Stimulated activated CD8-positive, alpha-beta memory T cell treated with anti-CD3 and anti-CD28 coated beads, Interleukin-12 subunit alpha, Interleukin-12 subunit beta, amount 100 ng/mL, for 4 hours (primary cell): Measurements from ENCODE around the gene ANO2.

Experiments
- DNase-seq: peaks from one replicate; pipeline ENCODE4 v3.0.0-alpha.2; 2020; ENCODE audit warnings: low read depth

ANO2 gene

DNA sequence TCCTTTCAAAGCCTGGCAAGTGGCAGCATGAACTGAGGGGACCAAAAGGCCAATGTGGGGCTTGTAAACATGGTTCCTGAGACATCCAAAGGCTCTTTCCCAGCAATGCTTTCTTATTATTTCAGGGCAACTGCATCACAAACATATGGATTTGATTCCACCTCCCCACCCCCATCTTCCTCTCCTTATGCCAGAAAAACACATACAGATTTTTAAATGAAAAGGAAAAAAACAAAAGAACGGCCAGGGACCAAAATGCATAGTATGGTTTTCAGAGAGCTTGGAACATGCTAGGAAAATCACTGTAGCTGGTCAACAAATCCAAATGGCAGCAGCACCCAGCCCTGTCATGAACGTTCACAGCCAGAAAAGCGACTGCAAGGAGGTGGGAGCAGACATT is 167.6 kb downstream of the ANO2 start:
- DNase-seq = no peak

DNA sequence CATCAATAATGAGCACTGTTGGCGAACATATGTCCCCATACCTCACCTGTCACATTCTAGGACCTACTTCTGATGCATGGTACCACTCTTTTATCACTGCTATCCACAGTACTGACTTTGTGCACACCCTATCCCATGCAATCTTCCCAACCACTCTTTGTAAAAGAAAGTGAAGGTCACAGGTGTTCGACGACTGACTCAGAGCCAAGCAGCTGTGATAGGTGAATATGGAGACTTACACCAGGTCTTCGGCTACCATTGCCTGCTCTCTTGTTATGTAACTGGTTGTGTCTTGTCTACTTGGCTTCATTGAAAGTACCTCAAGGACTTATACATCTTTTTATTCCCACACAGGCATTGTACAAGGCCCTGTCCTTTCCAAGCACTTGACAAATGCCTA is 169.0 kb downstream of the ANO2 start:
- no peak for DNase-seq

DNA sequence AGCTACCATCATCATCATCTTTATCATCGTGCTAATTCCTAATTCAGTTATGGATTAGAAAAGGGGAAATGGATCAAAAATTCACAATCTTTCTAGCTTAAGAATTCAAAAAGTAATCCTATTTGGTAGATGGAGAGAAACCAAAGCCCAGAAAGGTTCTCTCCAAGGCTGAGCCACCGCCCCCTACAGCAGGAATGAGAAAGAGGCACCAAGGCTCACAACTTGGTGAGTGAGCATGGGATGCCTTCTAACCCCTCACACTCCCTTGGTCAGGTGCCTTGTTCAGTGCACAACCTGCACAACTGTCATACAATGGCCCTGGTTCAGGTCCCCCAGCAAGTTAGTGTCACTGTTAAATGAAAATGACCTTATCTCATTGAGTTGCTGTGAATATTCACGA is 171.5 kb downstream of the ANO2 start:
- DNase-seq = no peak

DNA sequence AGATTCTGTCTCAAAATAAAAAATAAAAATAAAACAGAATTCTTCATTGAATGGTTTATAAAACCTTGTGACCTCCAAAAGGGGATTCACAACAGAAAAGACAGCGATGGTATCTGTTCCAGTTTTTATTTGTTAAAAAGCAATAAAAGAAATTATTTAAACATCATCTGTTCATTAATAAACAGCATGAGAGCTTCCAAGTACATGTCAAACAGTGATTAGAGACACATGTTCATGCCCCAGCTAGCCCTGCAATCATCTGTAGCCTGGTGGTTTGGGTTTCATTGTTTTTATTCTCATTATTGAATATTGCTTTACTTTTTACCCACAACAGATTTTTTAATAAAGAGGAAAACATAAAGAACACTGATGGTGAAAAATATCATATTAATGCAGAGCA is 173.3 kb downstream of the ANO2 start:
- no peak for DNase-seq

DNA sequence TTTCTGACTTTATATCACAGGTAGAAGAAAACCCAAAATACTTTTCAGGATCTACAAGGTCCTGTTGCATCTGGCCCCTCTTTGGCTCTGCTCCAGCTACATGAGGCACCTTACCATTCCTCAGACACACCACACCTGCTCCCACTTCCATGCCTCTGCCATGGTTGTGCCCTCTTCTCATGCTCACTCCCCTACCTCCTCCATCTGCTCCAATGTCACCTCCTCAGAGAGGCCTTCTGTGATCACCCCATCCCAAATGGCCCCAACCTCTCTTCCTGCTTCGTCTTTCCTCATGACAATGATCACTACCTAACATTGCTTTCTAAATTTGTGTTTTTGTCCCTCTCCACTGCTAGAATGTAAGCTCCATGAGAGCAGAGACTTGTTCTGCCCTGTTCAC is 174.3 kb downstream of the ANO2 start:
- no peak for DNase-seq

DNA sequence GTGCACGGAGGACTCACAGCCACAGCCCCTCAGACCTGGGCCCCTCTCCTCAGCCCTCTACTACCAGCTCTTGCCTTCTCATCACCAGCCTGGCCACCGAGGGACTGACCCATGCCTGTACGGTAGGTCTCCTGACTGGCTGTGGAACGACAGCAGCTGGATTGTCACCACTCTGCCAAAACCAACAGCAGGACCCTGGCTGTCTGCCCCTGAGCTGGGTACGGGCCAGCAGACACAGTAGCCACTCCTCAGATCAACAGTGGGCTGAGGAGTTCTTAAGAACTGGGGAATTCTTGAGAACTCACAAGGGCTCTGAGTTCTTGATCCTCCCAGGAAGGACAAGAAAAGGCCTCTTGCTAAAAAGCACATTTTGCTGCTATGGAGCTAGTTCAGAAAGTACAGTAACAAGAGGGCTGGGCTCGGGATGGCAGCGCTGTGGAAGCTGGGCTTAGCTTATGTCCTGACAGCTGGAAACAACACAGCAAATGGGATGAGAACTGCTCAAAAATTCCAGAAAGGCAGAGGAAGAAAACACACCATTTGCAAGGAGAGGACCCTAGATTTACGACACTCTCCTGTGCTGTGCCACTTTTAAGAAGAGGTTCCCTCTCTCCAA is 176.4 kb downstream of the ANO2 start:
- no peak for DNase-seq

DNA sequence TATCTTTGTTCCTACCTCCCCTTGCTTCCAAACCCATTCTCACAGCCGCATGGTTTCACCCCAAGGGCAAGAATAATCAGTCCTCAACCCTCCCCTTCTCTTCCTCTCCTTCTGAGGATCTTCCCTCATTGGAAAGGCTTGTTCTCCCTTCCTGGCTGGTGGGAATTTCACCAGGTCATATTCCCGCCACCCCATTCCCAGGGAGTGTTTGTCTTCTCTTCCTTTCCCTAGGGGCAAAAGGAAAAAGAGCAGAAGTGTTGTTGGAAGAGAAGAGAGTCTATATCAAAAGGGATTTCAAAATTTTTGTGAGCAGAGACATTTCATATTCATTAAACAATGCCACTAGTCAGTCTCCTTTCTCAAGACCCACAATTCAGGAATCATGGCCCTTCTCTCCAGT is 176.9 kb downstream of the ANO2 start:
- DNase-seq = no peak

DNA sequence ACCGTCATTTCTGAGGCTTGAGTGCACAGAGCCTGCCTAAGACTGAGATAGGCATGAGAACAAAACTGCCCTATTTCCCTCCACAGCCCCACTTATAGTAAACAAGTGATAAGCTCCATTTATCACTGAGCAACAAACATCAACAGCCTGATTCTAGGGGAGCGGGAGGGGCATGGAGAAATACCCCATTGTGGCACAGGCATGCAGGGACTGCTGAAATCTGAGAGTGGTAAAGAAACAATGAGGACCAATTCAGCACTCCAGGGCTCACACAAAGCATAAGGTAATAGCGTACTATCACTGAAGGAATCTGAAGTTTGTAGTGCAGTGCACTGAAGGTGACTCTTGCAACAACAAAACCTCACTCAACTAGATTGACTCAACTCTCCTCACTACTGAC is 186.7 kb downstream of the ANO2 start:
- no peak for DNase-seq

DNA sequence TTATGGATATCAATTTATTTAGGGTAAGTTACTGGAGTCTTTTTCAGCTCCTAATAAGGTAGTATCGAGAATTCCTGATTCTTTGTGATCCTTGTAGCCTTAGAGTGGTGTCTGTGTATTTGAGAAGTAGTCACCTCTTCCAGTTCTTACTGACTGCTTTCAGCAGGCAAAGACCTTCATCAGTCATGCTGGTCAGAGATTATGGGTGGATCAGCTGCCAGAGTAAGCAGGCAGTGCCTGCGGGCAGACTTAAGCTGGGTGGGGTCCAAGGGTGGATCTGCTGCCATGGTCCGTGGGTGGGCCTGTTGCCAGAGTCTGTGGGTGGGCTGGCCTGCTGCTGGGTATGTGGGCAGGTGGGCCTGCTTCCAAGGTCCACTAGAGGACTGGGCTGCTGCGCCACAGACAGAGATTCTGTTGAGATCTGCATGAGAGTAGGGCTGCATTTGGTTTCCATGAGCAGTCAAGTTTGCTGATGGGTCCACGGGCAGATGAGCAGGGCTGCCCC is 188.7 kb downstream of the ANO2 start:
- no peak for DNase-seq

DNA sequence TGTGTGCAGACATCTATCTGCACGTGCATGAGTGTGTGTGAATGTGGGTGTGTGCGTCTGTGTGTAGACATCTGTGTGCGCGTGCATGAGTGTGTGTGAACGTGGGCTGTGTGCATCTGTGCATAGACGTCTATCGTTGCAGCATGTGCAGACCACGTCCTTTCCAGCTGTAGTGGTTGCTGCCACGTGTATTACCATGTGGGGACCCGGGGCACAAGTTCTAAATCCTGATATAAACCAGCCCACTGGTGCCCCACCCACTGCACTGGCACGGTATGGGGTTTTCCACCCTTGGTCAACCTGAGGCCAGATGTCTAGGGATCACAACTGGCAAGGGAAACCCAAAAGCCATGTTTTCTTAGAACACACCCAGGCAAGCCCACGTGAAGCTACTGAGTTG is 197.0 kb downstream of the ANO2 start:
- DNase-seq = no peak

DNA sequence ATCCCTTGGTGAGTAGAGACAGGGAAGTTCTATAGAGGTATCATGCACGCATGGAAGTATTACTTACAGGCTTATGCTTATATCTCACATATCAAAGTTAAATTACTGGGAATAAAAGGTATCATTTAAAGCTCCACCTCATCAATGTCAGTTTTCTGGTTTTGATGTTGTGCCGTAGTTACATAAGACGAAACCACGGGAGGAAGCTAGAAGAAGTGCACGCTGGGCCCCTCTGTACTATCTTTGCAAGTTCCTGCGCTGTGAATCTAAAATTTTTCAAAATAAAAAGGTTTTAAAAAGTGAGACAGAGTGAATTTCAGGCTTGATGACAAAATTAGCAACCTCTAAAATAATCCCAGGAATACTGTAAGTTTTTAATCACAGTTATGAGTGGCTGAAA is 198.1 kb downstream of the ANO2 start:
- DNase-seq = no peak

DNA sequence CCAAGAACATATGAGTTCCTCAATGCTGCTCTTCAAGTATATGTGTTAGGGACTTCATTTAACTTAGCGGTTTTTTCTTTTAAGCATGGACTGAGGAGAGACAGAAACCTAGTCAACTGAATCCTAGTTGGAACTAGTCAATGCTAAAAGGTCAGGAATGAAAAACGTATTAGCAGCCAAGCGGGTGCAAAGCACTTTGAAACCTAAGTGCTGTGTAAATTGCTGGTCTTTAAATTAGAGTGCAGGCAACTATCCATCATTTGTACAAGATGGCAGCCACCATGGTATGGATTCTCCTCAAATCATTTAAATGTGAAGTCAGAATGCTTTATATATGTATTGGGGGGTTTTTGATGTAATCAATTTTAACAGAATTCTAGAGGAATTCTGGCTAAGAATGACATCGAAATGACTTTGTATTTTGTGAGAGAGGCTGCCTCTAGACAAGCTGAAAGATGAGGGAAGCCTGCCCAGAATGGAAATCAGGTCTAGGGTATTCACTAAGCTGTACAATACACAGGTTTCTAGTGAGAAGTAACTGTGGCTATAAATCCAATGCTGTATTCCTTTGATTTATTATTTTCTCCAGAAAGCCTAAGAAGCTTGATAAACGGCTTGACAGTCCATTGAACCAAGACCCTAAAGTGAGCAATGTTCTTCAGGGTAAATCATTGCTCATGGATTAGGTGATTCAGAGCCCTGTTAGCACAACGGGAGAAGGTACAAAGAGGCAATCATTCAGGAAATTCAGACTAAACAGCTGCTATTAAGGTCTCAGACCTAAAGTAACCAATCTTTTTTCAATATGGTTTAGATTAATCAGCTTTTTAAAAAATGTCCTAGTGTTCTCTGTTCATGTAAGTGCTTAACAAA is 198.8 kb downstream of the ANO2 start:
- DNase-seq = no peak

DNA sequence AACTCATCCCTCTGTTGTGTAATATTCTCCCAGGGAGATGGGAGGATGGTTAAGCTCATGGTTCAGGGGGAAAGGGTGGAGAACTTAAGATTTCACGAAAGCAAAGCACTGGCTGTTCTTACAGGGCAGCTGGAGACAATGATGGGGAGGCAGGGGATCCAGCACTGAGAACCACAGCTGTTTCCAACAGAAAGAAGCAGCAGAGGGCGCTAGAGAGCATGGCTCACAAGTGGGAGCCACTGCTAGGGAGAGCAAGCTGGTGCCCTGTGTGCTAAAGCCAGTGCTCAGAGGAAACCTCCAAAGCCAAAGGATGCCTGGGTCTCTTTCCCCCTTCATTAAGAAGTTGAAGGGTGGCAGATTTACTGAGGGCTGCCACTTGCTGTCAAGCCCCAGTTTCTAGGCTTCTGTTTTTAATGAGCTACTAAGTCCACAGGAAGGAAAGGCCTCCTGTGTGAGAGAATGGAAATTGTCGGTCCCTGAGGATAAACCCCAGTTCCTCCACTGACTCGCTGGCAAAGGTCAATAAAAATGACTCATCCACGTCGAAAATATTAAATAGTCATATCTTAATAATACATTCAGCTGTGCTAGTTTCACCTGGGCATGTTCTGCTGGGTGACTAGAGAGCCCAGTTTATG is 199.7 kb downstream of the ANO2 start:
- DNase-seq = no peak

DNA sequence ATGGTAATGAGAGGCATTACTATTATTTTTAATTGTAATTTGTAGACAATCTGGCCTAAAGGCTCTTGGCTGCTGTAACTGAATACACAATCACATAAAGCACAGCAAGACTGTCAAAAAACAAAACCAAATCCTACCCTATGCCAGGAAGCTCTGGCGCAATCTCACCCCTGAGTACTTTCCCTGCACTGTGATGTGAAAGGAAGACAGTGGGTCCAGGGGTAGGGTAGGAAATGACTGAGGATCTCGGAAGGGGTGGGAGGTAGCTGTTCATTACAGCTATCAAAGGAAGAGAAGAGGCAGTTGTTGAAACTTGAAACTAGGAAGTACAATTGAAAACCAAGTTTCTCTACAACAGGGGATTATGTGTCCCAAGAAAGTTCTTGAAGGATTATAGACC is 202.8 kb downstream of the ANO2 start:
- DNase-seq = no peak

DNA sequence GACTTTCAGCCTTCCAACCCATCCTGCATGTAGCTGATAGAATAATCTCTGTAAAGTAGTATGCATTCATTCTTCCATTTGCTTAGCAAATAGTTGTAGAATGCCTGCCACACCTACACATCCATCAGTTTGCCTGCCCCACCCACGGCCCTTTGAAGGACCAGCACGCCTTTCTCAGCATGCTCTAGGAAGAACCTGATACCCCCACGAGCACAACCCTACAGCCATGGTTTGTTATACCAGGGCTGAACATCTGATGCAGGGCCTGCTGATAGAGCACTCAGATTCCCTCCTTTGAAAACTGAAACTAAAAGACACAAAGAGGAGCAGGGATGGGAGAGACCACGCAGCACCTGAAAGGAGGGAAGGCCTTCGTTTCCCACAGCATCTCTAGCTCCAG is 205.1 kb downstream of the ANO2 start:
- no peak for DNase-seq

DNA sequence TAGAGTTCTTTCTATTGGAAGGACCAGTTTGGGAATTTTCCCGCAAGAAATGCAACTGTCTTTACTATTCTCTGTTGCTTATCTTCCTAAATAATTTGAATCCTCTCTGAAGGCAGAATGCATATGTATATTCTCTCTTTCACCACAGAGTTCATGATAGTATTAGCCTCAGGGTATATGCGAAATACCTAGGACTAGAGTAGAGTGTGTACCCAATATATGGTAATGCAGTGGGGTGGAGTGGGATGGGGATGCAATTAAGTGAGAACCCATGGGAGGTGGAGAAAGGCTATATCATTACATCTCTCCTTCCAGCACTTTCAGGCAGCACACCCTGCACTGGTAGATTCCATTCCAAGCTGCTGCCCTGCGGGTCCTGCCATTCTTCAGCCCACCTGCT is 207.3 kb downstream of the ANO2 start:
- DNase-seq = no peak

DNA sequence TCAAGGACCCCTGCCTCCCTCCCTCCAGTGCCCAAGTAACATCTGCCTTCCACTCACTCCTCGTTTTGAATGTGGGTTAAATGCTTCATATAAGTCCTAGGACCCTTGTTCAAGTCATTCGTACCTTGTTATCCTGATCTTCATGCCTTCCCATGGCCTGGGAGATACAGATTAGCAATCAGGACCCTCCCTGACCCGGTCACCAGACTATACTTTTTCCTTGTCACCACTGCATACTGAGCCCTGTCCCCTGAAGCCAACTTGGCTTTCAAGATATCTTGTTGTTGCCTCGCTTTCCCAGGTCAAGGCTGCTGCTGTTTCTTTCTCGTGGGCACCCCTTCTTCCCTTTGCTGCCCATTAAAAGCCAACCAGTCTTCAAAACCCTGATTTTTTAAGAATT is 208.5 kb downstream of the ANO2 start:
- no peak for DNase-seq

DNA sequence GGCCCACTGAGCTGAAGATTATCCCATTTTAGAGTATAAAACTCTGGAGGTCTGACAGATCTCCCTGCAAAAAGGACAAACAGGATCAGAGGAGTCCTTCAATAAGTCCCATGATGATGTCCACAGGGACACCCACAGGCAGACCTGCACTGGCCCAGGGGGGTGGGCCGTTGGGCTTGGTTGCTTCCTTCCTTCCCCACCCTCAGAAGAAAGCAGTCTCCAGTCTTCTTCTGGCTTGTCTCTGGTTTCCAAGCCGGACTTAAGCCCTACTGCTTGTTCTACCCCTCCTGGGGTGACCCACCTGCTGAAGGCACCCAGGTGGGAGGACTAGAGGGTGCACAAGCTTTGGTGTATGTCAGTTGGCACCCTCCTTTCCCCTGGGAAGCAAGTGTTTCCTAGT is 209.0 kb downstream of the ANO2 start:
- DNase-seq = no peak

DNA sequence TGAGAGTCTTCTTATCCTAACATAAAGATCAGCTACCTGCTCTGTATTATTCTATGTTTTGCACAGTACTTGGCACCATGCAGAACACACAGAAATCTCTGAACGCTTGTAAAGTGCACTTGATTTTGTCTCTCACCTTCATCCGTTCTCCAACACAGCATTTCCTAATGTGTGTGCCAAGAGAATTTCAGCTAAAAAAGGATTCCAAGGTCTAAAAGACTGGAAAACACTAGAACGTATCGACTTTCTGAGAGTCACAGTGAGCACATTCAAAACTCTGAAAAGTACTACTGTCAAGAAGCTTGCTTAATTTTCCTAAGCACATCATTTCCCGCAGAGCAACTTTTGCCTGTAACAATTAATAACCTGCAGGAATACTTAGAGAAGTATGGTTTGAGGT is 211.1 kb downstream of the ANO2 start:
- DNase-seq = no peak

DNA sequence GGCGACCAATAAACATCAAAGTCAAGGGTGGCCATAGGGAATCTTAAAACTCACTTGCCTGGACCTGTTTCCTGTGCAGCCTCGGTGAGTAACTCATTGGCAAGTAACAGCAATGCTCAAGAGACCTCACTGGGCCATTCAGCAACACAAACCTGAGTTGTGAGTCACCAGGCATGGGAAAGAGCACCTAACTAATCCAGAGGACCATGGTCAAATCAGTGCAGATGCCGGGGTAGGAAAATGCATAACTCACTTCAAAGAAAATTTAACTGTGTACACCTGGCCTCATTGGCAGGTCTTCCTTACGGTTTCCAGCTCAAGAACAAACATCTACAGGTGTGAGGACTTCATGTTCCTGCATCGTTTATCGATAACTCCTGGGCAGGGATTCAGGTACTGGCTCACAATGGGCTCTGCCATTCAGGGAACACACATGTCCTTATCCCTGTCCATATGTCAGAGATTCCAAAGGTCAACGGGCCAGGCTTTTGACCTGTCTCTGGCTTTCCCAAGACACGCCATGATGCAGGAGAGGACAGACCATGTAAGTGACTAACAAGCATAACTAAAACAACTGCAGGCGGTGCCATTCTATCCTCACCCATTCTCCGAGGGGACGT is 211.8 kb downstream of the ANO2 start:
- DNase-seq = no peak

DNA sequence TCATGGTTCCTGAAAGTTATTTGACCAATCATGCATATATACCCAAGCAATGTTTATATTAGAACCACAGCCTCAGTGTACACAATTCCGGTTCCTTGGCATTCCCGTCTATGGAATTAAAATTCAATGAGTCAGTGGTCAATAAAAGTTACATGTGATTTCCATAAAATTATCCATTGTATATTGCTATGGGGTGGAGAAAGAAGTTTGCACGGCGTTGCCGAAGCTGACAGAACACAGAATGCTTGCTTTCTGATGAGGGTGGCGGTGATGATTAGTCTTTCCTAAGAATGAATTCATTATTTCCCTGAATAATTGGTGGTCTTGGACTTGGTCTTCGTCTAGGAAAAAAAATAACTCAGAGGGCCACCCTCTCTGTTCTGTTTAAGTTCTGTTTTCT is 214.1 kb downstream of the ANO2 start:
- no peak for DNase-seq

DNA sequence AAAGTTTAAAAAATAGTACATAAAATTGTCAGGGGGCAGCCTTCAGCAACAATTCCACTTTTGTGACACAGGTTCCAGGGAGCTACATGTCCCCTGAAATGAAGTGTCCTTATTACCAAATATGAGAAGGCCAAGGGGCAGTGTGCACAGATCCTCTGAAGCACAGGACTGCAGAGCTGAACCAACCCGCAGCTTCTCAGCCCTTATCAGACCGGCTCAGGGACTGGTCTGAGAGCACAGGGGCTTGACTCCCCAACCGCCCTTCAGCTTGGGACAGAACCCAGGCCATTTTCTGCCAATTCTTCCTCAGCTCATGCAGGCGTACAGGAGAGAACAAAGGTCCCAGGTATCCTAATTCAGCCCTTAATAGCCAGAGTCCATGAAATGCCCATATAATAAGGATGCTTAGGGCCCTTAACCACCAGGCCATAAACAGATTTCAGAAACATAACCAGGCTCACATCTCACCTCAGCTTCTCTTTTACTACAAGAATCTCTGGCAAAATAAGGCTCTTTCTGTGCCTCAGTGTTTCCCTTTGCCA is 221.3 kb downstream of the ANO2 start:
- no peak for DNase-seq

DNA sequence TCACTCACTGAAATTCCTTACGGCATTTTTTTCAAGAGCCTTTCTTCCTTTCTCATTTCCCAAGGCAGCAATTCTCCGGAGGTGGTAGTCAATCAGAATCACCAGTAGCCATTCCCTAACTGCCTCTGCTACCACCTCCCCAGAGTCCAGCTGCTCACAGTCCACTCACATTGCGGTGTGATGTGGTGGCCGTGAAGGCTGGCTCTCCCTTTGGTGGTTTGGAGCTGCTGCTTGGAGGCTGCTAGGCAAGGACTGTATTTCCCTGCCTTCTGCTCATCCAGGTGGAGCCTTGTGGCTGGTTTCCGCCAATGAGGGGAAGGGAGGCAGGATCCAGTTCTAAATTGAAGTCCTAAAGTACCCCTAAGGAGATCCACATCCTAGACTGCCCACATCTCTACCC is 222.0 kb downstream of the ANO2 start:
- no peak for DNase-seq
